ENCODE results near the gene C22orf15. TPM values are rescaled to one million over a fixed set of nuclear protein-coding genes. Genes with fewer than 3 reads are reported as not detected.
A peak's percentile ranks its signal among the peaks of the same experiment; 100 is the strongest.

C22orf15 gene
- total RNA-seq, 2 experiments from 2014 or later, result 0.49 to 0.84 TPM

GRCh38 chr22:23716811-23717801 lies 45.7 kb upstream of the C22orf15 start:
- CTCF ChIA-PET, result interaction anchor here (0.9 to 1.8 kb wide), 2 partner anchors 32 to 132 kb away, joined by 3 to 6 read pairs; no protein-coding TSS in a partner anchor
- ATAC-seq (ENCODE audit: poor library complexity), result peak; percentile 97
- H3K4me1 ChIP-seq (ENCODE audit: insufficient read depth, low read length), result peaks cover 27% of the 10 kb centered on the region
- peak overlapping the region; percentile 64 to 68 for H3K27ac ChIP-seq (ENCODE audit: low read depth in 1 of 2, low read length in 2 of 2)
- Mint-ChIP-seq H3K9me3 (no peaks in the 10 kb centered on the region), H3K27ac (peak overlapping the region; percentile 85), H3K4me1 (ENCODE audit: low read depth) (peaks cover 16% of the 10 kb centered on the region), H3K27me3 (no peaks in the 10 kb centered on the region), H3K4me3 (peak overlapping the region; percentile 90), H3K36me3 (ENCODE audit: low read depth) (peaks cover 17% of the 10 kb centered on the region)
- H3K36me3 ChIP-seq (ENCODE audit: insufficient read depth, low read length), result peaks cover 27% of the 10 kb centered on the region
- POLR2A ChIA-PET, result interaction anchor here (0.5 to 5.7 kb wide), 12 partner anchors 12 to 294 kb away, joined by 3 to 74 read pairs (median 4); partner anchors contain the start of genes CABIN1, MIF, SMARCB1 and ZNF70
- no peaks in the 10 kb centered on the region for H3K27me3 ChIP-seq (ENCODE audit: control insufficient read depth in 1 of 2, insufficient read depth in 2 of 2, low read length in 2 of 2)
- H3K9me3 ChIP-seq (ENCODE audit: control insufficient read depth in 1 of 2, insufficient read depth in 1 of 2, low read length in 2 of 2), result no peaks in the 10 kb centered on the region
- intact Hi-C loops (cut with DNase I, micrococcal nuclease), result loop anchor here (1.0 to 10.0 kb wide), 7 partner anchors 21 to 838 kb away; partner anchors contain the start of genes SMARCB1 (in 2 of the 2), CHCHD10 (in 1 of the 2), DERL3 (in 1 of the 2) and GUCD1 (in 1 of the 2)
- no peak for TF ChIP-seq CTCF (IDR thresholded peaks at IDR 0.05)
- peak; percentile 65 to 92 (median 76) for DNase-seq
- peak overlapping the region; percentile 93 for H3K4me3 ChIP-seq (ENCODE audit: low read length)

GRCh38 chr22:23718371-23719165 lies 44.2 kb upstream of the C22orf15 start:
- POLR2A ChIA-PET, result interaction anchor here (1.9 to 5.7 kb wide), 2 partner anchors 22 to 32 kb away, joined by 11 to 74 read pairs; partner anchors contain the start of gene ZNF70
- H3K36me3 Mint-ChIP-seq (ENCODE audit: low read depth), result peaks cover 11% of the 10 kb centered on the region
- CTCF ChIA-PET, result interaction anchor here (1.3 kb wide), 1 partner anchor 131 kb away, joined by 3 read pairs; no protein-coding TSS in a partner anchor
- intact Hi-C loops (cut with DNase I, micrococcal nuclease), result loop anchor here (5.0 to 10.0 kb wide), 5 partner anchors 49 to 836 kb away; partner anchors contain the start of genes SMARCB1 (in 2 of the 2), CHCHD10 (in 1 of the 2), DERL3 (in 1 of the 2) and GUCD1 (in 1 of the 2)
- H3K27me3 Mint-ChIP-seq, result no peaks in the 10 kb centered on the region
- Histone ChIP-seq H3K27ac (ENCODE audit: low read depth in 1 of 2, low read length in 2 of 2) (no peak overlapping the region), H3K27me3 (ENCODE audit: control insufficient read depth in 1 of 2, insufficient read depth in 2 of 2, low read length in 2 of 2) (no peaks in the 10 kb centered on the region), H3K9me3 (ENCODE audit: control insufficient read depth in 1 of 2, insufficient read depth in 1 of 2, low read length in 2 of 2) (no peaks in the 10 kb centered on the region), H3K4me1 (ENCODE audit: insufficient read depth, low read length) (peaks cover 27% of the 10 kb centered on the region), H3K36me3 (ENCODE audit: insufficient read depth, low read length) (peaks cover 13% of the 10 kb centered on the region), H3K4me3 (ENCODE audit: low read length) (no peak overlapping the region)
- peak overlapping the region; percentile 42 for H3K27ac Mint-ChIP-seq
- no peak for ATAC-seq (ENCODE audit: poor library complexity)
- peak overlapping the region; percentile 72 for H3K4me3 Mint-ChIP-seq
- no peak for TF ChIP-seq CTCF (IDR thresholded peaks at IDR 0.05)
- DNase-seq, result no peak
- peaks cover 16% of the 10 kb centered on the region for H3K4me1 Mint-ChIP-seq (ENCODE audit: low read depth)
- no peaks in the 10 kb centered on the region for H3K9me3 Mint-ChIP-seq

- Histone ChIP-seq H3K36me3 (ENCODE audit: insufficient read depth, low read length) (no peaks in the 10 kb centered on the region), H3K9me3 (ENCODE audit: control insufficient read depth in 1 of 2, insufficient read depth in 1 of 2, low read length in 2 of 2) (no peaks in the 10 kb centered on the region), H3K4me1 (ENCODE audit: insufficient read depth, low read length) (peaks cover 18% of the 10 kb centered on the region), H3K27me3 (ENCODE audit: control insufficient read depth in 1 of 2, insufficient read depth in 2 of 2, low read length in 2 of 2) (no peaks in the 10 kb centered on the region), H3K27ac (ENCODE audit: low read depth in 1 of 2, low read length in 2 of 2) (no peak overlapping the region), H3K4me3 (ENCODE audit: low read length) (no peak overlapping the region)
- Mint-ChIP-seq H3K4me1 (ENCODE audit: low read depth) (peaks cover 4% of the 10 kb centered on the region), H3K36me3 (ENCODE audit: low read depth) (no peaks in the 10 kb centered on the region), H3K4me3 (no peak overlapping the region), H3K27me3 (no peaks in the 10 kb centered on the region), H3K9me3 (no peaks in the 10 kb centered on the region), H3K27ac (no peak overlapping the region)
- DNase-seq (no peak), ATAC-seq (ENCODE audit: poor library complexity) (no peak)
- POLR2A ChIA-PET, result no interaction called here
- CTCF ChIA-PET, result no interaction called here
- intact Hi-C loops (cut with DNase I, micrococcal nuclease), result no loop called here
- no peak for TF ChIP-seq CTCF (IDR thresholded peaks at IDR 0.05)
These were observed 41.9 kb upstream of the C22orf15 start for GRCh38 chr22:23720855-23721254.
